Activated CD8-positive, alpha-beta memory T cell treated with anti-CD3 and anti-CD28 coated beads, Interleukin-2, amount 50 U/mL, for 1 hour (primary cell): ENCODE data around the gene TMUB2.
"Not testable (repeated sequence)": the region's sequence is repeated elsewhere in the genome, so short reads cannot be mapped to it uniquely, and the experiment has no call there.

ENCODE experiments used
- DNase-seq: peaks from one replicate; pipeline ENCODE4 v3.0.0-alpha.2; 2020; ENCODE audit errors: extremely low read depth

Gene TMUB2

GRCh38 chr17:44219108-44219615 lies 32.4 kb downstream of the TMUB2 start:
- DNase-seq: no peak

GRCh38 chr17:44219616-44220212 lies 32.9 kb downstream of the TMUB2 start, which contains the start of gene UBTF:
UBTF (minus strand) TSS chr17:44219675; CDS start chr17:44218229, 1,446 bp downstream.
- DNase-seq: no peak

- DNase-seq: no peak
Measured at GRCh38 chr17:44220213-44221083, 33.7 kb downstream of the TMUB2 start.

- no peak for DNase-seq
Measured at GRCh38 chr17:44221084-44221861, 34.5 kb downstream of the TMUB2 start.

- no peak for DNase-seq
Measured at GRCh38 chr17:44221862-44222111, 35.0 kb downstream of the TMUB2 start.

- DNase-seq: no peak
Measured at GRCh38 chr17:44222112-44222869, 35.5 kb downstream of the TMUB2 start.

- DNase-seq: no peak
Measured at GRCh38 chr17:44223541-44224071, 36.8 kb downstream of the TMUB2 start.

GRCh38 chr17:44229090-44229489 lies 42.3 kb downstream of the TMUB2 start:
- no peak for DNase-seq

- no peak for DNase-seq
Measured at GRCh38 chr17:44230140-44230539, 43.4 kb downstream of the TMUB2 start.

GRCh38 chr17:44232061-44232460 lies 45.3 kb downstream of the TMUB2 start:
- no peak for DNase-seq

- no peak for DNase-seq
Measured at GRCh38 chr17:44233582-44233981, 46.8 kb downstream of the TMUB2 start.

- DNase-seq: no peak
Measured at GRCh38 chr17:44235583-44235936, 48.8 kb downstream of the TMUB2 start.

GRCh38 chr17:44236444-44236991 lies 49.7 kb downstream of the TMUB2 start:
- DNase-seq: no peak

GRCh38 chr17:44237886-44238285 lies 51.1 kb downstream of the TMUB2 start:
- DNase-seq: not testable (repeated sequence)

GRCh38 chr17:44241106-44241624 lies 54.4 kb downstream of the TMUB2 start:
- no peak for DNase-seq
